Measurements from ENCODE around the gene AKAP13. TPM values are rescaled to one million over a fixed set of nuclear protein-coding genes. Genes with fewer than 3 reads are reported as not detected.

The AKAP13 gene
- total and polyA plus RNA-seq, 2 of the 8 experiments (the other 6 are each of a cell fraction or from before 2014, with no cell fraction given), result 14.0 to 46.2 TPM

- Histone ChIP-seq H2BK12ac (ENCODE audit: low read depth, low read length) (no peak overlapping the region), H2BK5ac (ENCODE audit: low read depth, low read length) (no peak overlapping the region), H4K20me1 (replicated peaks in 1 of 2; ENCODE audit: control insufficient read depth in 1 of 2, insufficient read depth in 2 of 2, low read length in 2 of 2) (peaks cover 0 to 1% of the 10 kb centered on the region in 2 experiments), H2BK20ac (ENCODE audit: low read length) (no peak overlapping the region), H2BK120ac (replicated peaks; ENCODE audit: low read depth, low read length) (no peak overlapping the region), H3K9me3 (ENCODE audit: insufficient read depth in 2 of 2, low read depth in 1 of 2, low read length in 1 of 2) (peaks cover 0 to under 1% of the 10 kb centered on the region in 2 experiments; a peak in 1 of 4 replicates), H3K27me3 (replicated peaks in 1 of 4; ENCODE audit: control insufficient read depth in 3 of 4, extremely low read depth in 1 of 4, insufficient read depth in 3 of 4, low read length in 3 of 4) (no peaks in the 10 kb centered on the region), H4K91ac (replicated peaks; ENCODE audit: insufficient read length, low read length) (no peak overlapping the region), H3K4me1 (replicated peaks in 1 of 4; ENCODE audit: control insufficient read depth in 3 of 4, insufficient read depth in 4 of 4, low read length in 3 of 4) (peaks cover 0 to 10% (median 4%) of the 10 kb centered on the region in 4 experiments; a peak in 2 of 7 replicates), H3K79me2 (ENCODE audit: control insufficient read depth in 1 of 2, insufficient read depth in 2 of 2, low read length in 2 of 2) (no peaks in the 10 kb centered on the region), H3K23ac (ENCODE audit: insufficient read length) (no peak overlapping the region), H3K18ac (ENCODE audit: extremely low read depth, low read length) (no peak overlapping the region), H3K36me3 (ENCODE audit: control insufficient read depth in 2 of 4, insufficient read depth in 4 of 4, low read length in 3 of 4) (no peaks in the 10 kb centered on the region), H4K5ac (ENCODE audit: insufficient read length, low read depth, low read length) (no peak overlapping the region), H2AFZ (ENCODE audit: low read length) (no peak overlapping the region), H2BK15ac (ENCODE audit: low read length) (no peak overlapping the region), H3K4me3 (ENCODE audit: extremely low read depth in 1 of 4, insufficient read depth in 2 of 4, low read depth in 3 of 4, low read length in 4 of 4) (no peak overlapping the region), H3K4me2 (ENCODE audit: insufficient read depth in 1 of 2, low read depth in 2 of 2, low read length in 2 of 2) (no peak overlapping the region; a peak in 1 of 4 replicates), H3K9ac (replicated peaks in 1 of 4; ENCODE audit: extremely low read depth in 1 of 4, low read depth in 3 of 4, low read length in 3 of 4) (no peak overlapping the region), H4K8ac (ENCODE audit: extremely low read depth, insufficient read depth, low read length) (no peak overlapping the region), H3K27ac (ENCODE audit: low read depth, low read length) (no peak overlapping the region), H3K79me1 (ENCODE audit: low read depth, low read length) (no peaks in the 10 kb centered on the region), H3K23me2 (ENCODE audit: low read depth, low read length) (no peaks in the 10 kb centered on the region), H2AK5ac (ENCODE audit: low read depth, low read length) (no peak overlapping the region), H3K4ac (replicated peaks; ENCODE audit: insufficient read length, low read depth, low read length) (no peak overlapping the region), H3K14ac (ENCODE audit: insufficient read length) (no peak overlapping the region), H3K56ac (replicated peaks; ENCODE audit: insufficient read length, low read depth, low read length) (no peak overlapping the region)
- DNase-seq (ENCODE audit: low read depth in 1 of 2, low spot score in 2 of 2), result no peak
- no peak for FAIRE-seq
- POLR2A ChIA-PET (ENCODE audit: partially characterized antibody), result no interaction called here
- CTCF ChIA-PET (ENCODE audit: partially characterized antibody), result interaction anchor here (1.1 to 2.7 kb wide), 5 partner anchors 14 to 193 kb away, joined by 3 to 9 read pairs (median 4); no protein-coding TSS in a partner anchor
- 73% methylated on average over 5 of the region's 5 CpGs; no CpG with 5 or more reads in 1 of the 2 experiments for WGBS, 2 experiments (ENCODE audit: extremely low coverage in 1 of 2, insufficient coverage in 1 of 2, insufficient read length in 1 of 2, insufficient replicate concordance in 2 of 2, low coverage in 1 of 2, low lambda C conversion rate in 2 of 2, missing lambda C conversion rate in 1 of 2)
- TF ChIP-seq SIRT6 (IDR thresholded peaks at IDR 0.05; ENCODE audit: low read length) (no peak), CTBP2 (IDR thresholded peaks at IDR 0.05; ENCODE audit: borderline replicate concordance, insufficient read depth, insufficient read length, low read length) (no peak), BCL11A (IDR thresholded peaks at IDR 0.05; ENCODE audit: low read depth in 2 of 2, low read length in 2 of 2) (no peak), SAP30 (IDR thresholded peaks at IDR 0.05; ENCODE audit: insufficient read depth, insufficient replicate concordance, low read length) (no peak)
Measured at GRCh38 chr15:85558848-85559247, 178.4 kb downstream of the AKAP13 start.

Measured in H1 (cell line).